ENCODE measurements around the gene TEX53.

DNA sequence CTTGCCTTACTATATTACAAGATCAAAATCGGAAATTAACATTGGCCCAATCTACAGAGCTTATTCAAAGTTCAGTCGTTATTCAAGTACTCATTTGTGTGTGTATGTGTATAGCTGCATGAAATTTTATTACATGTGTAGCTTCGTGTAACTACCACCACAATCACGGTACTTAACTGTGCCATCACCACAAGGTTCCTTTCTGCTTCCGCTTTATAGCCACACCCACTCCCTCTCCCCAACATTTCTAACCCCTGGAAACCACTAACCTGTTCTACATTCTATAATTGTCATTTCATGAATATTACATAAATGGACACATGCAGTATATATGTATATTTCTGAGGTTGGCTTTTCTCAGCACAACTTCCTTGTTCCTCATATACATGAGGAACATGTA is 28.3 kb upstream of the TEX53 start:
- TF ChIP-seq ZNF70 (CRISPR knock-in tag; IDR thresholded peaks at IDR 0.05) (no peak), ZNF565 (CRISPR knock-in tag; conservative IDR thresholded peaks at IDR 0.05; ENCODE audit: low read depth) (no peak), ZFP3 (CRISPR knock-in tag; IDR thresholded peaks at IDR 0.05) (no peak), ZNF8 (CRISPR knock-in tag; IDR thresholded peaks at IDR 0.05) (no peak)
- TF ChIP-seq, protein P1, sequence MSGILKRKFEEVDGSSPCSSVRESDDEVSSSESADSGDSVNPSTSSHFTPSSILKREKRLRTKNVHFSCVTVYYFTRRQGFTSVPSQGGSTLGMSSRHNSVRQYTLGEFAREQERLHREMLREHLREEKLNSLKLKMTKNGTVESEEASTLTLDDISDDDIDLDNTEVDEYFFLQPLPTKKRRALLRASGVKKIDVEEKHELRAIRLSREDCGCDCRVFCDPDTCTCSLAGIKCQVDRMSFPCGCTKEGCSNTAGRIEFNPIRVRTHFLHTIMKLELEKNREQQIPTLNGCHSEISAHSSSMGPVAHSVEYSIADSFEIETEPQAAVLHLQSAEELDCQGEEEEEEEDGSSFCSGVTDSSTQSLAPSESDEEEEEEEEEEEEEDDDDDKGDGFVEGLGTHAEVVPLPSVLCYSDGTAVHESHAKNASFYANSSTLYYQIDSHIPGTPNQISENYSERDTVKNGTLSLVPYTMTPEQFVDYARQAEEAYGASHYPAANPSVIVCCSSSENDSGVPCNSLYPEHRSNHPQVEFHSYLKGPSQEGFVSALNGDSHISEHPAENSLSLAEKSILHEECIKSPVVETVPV (CRISPR knock-in tag; IDR thresholded peaks at IDR 0.05), result no peak

All from SK-N-SH treated with all-trans-retinoic acid at 6 μM for 48 hours (cell line).